ENCODE measurements around the gene NIT1. TPM values are rescaled to one million over a fixed set of nuclear protein-coding genes. Genes with fewer than 3 reads are reported as not detected.

Gene NIT1
- total RNA-seq, 2 donors from 2014 or later, result 51.0 to 65.1 TPM

DNA sequence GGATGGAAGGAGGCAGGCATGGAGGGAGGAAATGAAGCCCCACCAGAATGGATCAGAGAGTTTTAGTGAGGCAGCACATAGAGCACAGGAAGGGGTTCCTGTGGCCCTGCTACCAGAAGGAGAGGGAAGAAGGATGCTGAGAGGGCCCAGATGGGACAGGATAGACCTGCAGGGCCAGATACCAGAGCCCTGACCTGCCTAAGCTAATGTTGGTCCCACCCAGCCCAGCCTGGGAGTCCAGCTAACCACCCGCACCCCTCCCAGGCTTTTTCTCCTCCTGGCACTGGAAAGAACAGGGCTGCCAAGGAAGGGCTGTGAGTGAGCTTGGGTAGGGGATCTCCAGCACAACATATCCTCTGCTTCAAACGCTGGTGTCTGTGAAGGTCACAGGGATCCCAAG lies 35.4 kb upstream of the NIT1 start:
- no peak for DNase-seq
- no peaks in the 10 kb centered on the region for H3K9me3 ChIP-seq (ENCODE audit: control insufficient read depth, low read length)
- H3K36me3 Mint-ChIP-seq (ENCODE audit: low read depth), result no peaks in the 10 kb centered on the region
- no peaks in the 10 kb centered on the region for H3K9me3 Mint-ChIP-seq
- H3K27me3 Mint-ChIP-seq (ENCODE audit: insufficient read depth), result peaks cover 6% of the 10 kb centered on the region
- H3K9ac ChIP-seq (ENCODE audit: extremely low read depth, low read length, poor library complexity, severe bottlenecking), result no peak overlapping the region
- no peak overlapping the region for H3K27ac ChIP-seq (ENCODE audit: low read depth, low read length)
- TF ChIP-seq, protein P1, sequence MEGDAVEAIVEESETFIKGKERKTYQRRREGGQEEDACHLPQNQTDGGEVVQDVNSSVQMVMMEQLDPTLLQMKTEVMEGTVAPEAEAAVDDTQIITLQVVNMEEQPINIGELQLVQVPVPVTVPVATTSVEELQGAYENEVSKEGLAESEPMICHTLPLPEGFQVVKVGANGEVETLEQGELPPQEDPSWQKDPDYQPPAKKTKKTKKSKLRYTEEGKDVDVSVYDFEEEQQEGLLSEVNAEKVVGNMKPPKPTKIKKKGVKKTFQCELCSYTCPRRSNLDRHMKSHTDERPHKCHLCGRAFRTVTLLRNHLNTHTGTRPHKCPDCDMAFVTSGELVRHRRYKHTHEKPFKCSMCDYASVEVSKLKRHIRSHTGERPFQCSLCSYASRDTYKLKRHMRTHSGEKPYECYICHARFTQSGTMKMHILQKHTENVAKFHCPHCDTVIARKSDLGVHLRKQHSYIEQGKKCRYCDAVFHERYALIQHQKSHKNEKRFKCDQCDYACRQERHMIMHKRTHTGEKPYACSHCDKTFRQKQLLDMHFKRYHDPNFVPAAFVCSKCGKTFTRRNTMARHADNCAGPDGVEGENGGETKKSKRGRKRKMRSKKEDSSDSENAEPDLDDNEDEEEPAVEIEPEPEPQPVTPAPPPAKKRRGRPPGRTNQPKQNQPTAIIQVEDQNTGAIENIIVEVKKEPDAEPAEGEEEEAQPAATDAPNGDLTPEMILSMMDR (conservative IDR thresholded peaks at IDR 0.05), result no peak
- H3K4me3 Mint-ChIP-seq, result no peak overlapping the region
- peaks cover 30% of the 10 kb centered on the region for H3K4me1 Mint-ChIP-seq
- H3K27ac Mint-ChIP-seq, result no peak overlapping the region
- H3K36me3 ChIP-seq (ENCODE audit: control insufficient read depth, insufficient read depth, low read length), result no peaks in the 10 kb centered on the region
- no peak overlapping the region for H3K4me3 ChIP-seq (ENCODE audit: low read length)
- 95 to 100% methylated on average over 1 to 2 of the region's 2 CpGs for WGBS, 2 experiments (ENCODE audit: insufficient coverage in 1 of 2, insufficient read length in 1 of 2)
- peaks cover 6% of the 10 kb centered on the region for H3K4me1 ChIP-seq (ENCODE audit: control insufficient read depth, insufficient read depth, low read length)
- no peaks in the 10 kb centered on the region for H3K27me3 ChIP-seq (ENCODE audit: control insufficient read depth, insufficient read depth, low read length, poor library complexity, severe bottlenecking)

DNA sequence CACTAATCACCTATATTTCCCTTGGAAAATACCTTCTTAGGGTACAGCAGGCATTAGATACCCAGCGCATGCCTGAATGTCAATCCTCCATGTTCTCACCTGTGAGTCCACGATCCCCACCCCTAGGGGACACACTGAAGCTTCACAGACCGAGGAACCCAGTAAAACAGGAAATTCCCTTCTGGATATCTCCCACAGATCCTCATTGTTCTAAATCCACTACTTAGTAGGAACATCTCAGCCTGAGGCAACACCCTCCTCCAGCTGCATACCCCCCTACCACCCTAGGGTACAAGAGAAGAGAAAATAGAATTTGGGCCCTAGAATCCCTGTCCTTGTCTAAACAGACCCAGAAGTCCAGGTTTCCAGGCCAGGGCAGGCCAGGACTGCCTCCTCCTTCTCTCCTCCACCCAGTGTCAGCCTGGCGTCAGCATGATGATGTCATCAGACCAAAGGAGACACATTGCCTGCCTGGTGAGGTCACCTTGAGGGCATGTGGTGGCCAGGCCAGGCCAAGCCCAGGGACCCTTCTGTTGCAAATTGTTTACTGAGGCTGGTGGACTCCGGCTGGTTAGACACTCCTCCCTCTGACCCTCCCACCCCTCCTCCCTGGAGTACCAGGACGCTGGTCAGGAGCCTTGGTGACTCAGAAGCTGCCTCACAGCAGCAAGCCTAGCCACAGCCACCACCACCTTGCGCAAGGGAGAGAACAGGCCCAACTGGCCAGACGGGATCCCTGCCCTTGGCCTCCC lies 34.7 kb upstream of the NIT1 start:
- peaks cover 6% of the 10 kb centered on the region for H3K4me1 ChIP-seq (ENCODE audit: control insufficient read depth, insufficient read depth, low read length)
- H3K36me3 ChIP-seq (ENCODE audit: control insufficient read depth, insufficient read depth, low read length), result no peaks in the 10 kb centered on the region
- H3K9me3 ChIP-seq (ENCODE audit: control insufficient read depth, low read length), result no peaks in the 10 kb centered on the region
- DNase-seq, result peak; percentile 75
- 75 to 87% methylated on average over 6 to 8 of the region's 8 CpGs for WGBS, 2 experiments (ENCODE audit: insufficient coverage in 1 of 2, insufficient read length in 1 of 2)
- Mint-ChIP-seq H3K4me3 (no peak overlapping the region), H3K9me3 (no peaks in the 10 kb centered on the region), H3K27me3 (ENCODE audit: insufficient read depth) (peaks cover 6% of the 10 kb centered on the region), H3K4me1 (peaks cover 30% of the 10 kb centered on the region), H3K36me3 (ENCODE audit: low read depth) (no peaks in the 10 kb centered on the region), H3K27ac (peak overlapping the region; percentile 58)
- TF ChIP-seq, protein P1 (conservative IDR thresholded peaks at IDR 0.05), result peak; percentile 16
- H3K4me3 ChIP-seq (ENCODE audit: low read length), result no peak overlapping the region
- no peak overlapping the region for H3K9ac ChIP-seq (ENCODE audit: extremely low read depth, low read length, poor library complexity, severe bottlenecking)
- H3K27me3 ChIP-seq (ENCODE audit: control insufficient read depth, insufficient read depth, low read length, poor library complexity, severe bottlenecking), result no peaks in the 10 kb centered on the region
- H3K27ac ChIP-seq (ENCODE audit: low read depth, low read length), result no peak overlapping the region

DNA sequence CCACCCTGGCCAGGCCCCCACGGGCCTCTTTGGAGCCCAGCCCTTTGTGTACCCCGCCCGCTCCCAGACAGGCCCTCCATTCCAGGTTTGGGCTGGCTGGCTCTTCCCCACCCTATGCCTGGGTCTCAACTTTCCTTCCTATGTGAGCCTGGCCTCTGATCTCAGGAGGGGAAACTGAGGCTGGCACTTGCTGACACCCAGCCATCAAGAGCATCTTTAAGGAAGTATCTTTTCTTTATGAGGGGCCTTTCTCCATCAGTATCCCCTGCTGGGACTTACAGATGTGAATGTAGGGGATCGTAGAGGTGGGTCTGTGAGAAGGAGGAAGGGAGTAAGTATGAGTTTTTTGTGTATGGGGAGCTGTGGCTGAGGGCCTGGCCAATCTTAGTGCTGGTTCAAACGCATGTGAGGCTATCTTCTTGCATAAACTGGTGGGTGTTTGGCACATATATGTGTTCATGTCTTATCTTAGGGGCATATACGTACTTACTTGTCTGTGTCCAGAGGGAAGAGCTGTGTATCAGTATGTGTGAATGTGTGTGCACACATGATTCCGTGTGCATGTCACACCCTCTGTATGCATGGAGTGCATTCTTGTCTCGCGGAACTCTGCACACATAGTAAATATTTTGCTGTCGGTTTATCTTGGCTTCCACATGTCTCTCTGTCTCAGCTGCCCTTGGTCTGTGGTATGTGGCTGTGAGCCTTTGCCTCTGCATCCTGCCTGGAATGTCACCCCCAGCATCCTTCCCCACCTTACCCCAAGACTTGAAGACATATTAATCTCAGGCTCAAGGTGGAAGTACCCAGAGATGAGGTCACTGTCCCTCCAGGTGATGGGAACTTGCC lies 33.9 kb upstream of the NIT1 start:
- WGBS, 2 experiments (ENCODE audit: insufficient coverage in 1 of 2, insufficient read length in 1 of 2), result 91 to 92% methylated on average over 4 to 10 of the region's 10 CpGs
- Mint-ChIP-seq H3K27me3 (ENCODE audit: insufficient read depth) (peaks cover 4% of the 10 kb centered on the region), H3K4me3 (no peak overlapping the region), H3K4me1 (peaks cover 30% of the 10 kb centered on the region), H3K36me3 (ENCODE audit: low read depth) (no peaks in the 10 kb centered on the region), H3K9me3 (no peaks in the 10 kb centered on the region), H3K27ac (peak overlapping the region; percentile 58)
- TF ChIP-seq, protein P1 (conservative IDR thresholded peaks at IDR 0.05), result no peak
- peaks cover 6% of the 10 kb centered on the region for H3K4me1 ChIP-seq (ENCODE audit: control insufficient read depth, insufficient read depth, low read length)
- H3K27ac ChIP-seq (ENCODE audit: low read depth, low read length), result no peak overlapping the region
- no peak overlapping the region for H3K4me3 ChIP-seq (ENCODE audit: low read length)
- DNase-seq, result no peak
- H3K9ac ChIP-seq (ENCODE audit: extremely low read depth, low read length, poor library complexity, severe bottlenecking), result no peak overlapping the region
- H3K27me3 ChIP-seq (ENCODE audit: control insufficient read depth, insufficient read depth, low read length, poor library complexity, severe bottlenecking), result no peaks in the 10 kb centered on the region
- H3K9me3 ChIP-seq (ENCODE audit: control insufficient read depth, low read length), result no peaks in the 10 kb centered on the region
- no peaks in the 10 kb centered on the region for H3K36me3 ChIP-seq (ENCODE audit: control insufficient read depth, insufficient read depth, low read length)
